Trophoblast cell (in vitro differentiated cells and primary cell): ENCODE results near the gene RAB8A.

Source experiments
- DNase-seq, 2 donors: peaks; one replicate each; pipeline ENCODE4 v3.0.0-alpha.2; 2016
- H2AFZ ChIP-seq: 2 replicates; pipeline ENCODE4 v1.6.1; 2013; ENCODE audit warnings: low read length, moderate library complexity, mild to moderate bottlenecking; ENCODE audit not compliant: insufficient read depth, poor library complexity
- H2AK5ac ChIP-seq: 2 replicates; pipeline ENCODE4 v1.6.1; 2013; ENCODE audit warnings: mild to moderate bottlenecking, low read length
- H2BK120ac ChIP-seq: 2 replicates; pipeline ENCODE4 v1.6.1; 2013; ENCODE audit warnings: low read length, mild to moderate bottlenecking, moderate library complexity; ENCODE audit not compliant: insufficient read depth, poor library complexity
- H2BK12ac ChIP-seq: 2 replicates; pipeline ENCODE4 v1.6.1; 2013; ENCODE audit warnings: mild to moderate bottlenecking, low read length, moderate library complexity
- H2BK5ac ChIP-seq: 2 replicates; pipeline ENCODE4 v1.6.1; 2013; ENCODE audit warnings: low read length, low read depth, moderate library complexity, mild to moderate bottlenecking; ENCODE audit not compliant: poor library complexity
- H3K14ac ChIP-seq: 2 replicates; pipeline ENCODE4 v1.6.1; 2013; ENCODE audit warnings: mild to moderate bottlenecking, low read length
- H3K18ac ChIP-seq: 2 replicates; pipeline ENCODE4 v1.6.1; 2013; ENCODE audit warnings: mild to moderate bottlenecking, low read length
- H3K23ac ChIP-seq: 2 replicates; pipeline ENCODE4 v1.6.1; 2013; ENCODE audit warnings: low read length
- H3K27ac ChIP-seq: 2 replicates; pipeline ENCODE4 v1.5.1; 2013; ENCODE audit warnings: low read depth, mild to moderate bottlenecking, inconsistent platforms, low read length, moderate library complexity
- H3K27me3 ChIP-seq: 2 replicates; pipeline ENCODE4 v1.6.1; 2013; ENCODE audit warnings: inconsistent platforms, mild to moderate bottlenecking, low read length, moderate library complexity; ENCODE audit not compliant: insufficient read depth
- H3K36me3 ChIP-seq, 2 experiments: 1 replicate in 1 of 2; 2 replicates in 1 of 2; pipeline ENCODE4 v1.6.1; 2013; ENCODE audit warnings: low read length in 2 of 2, mild to moderate bottlenecking in 2 of 2, moderate library complexity in 1 of 2; ENCODE audit not compliant: insufficient read depth in 2 of 2, control insufficient read depth in 1 of 2
- H3K4ac ChIP-seq: 2 replicates; pipeline ENCODE4 v1.6.1; 2013; ENCODE audit warnings: low read depth, mild to moderate bottlenecking, low read length, moderate library complexity
- H3K4me1 ChIP-seq, 2 experiments: 1 replicate in 1 of 2; 2 replicates in 1 of 2; pipeline ENCODE4 v1.6.1; 2013; ENCODE audit warnings: low read length in 2 of 2, mild to moderate bottlenecking in 2 of 2, moderate library complexity in 1 of 2; ENCODE audit not compliant: insufficient read depth in 2 of 2, control insufficient read depth in 1 of 2
- H3K4me2 ChIP-seq: 2 replicates; pipeline ENCODE4 v1.6.1; 2013; ENCODE audit warnings: inconsistent platforms, mild to moderate bottlenecking, low read length, moderate library complexity
- H3K4me3 ChIP-seq: 2 replicates; pipeline ENCODE4 v1.5.1; 2013; ENCODE audit warnings: mild to moderate bottlenecking, low read depth, low read length, inconsistent platforms
- H3K79me1 ChIP-seq: one replicate; pipeline ENCODE4 v1.6.1; 2013; ENCODE audit warnings: low read length
- H3K79me2 ChIP-seq: 2 replicates; pipeline ENCODE4 v1.6.1; 2013; ENCODE audit warnings: low read length, mild to moderate bottlenecking; ENCODE audit not compliant: control insufficient read depth, insufficient read depth, poor library complexity
- H3K9ac ChIP-seq: 2 replicates; pipeline ENCODE4 v1.6.1; 2013; ENCODE audit warnings: mild to moderate bottlenecking, low read length
- H3K9me3 ChIP-seq: 2 replicates; pipeline ENCODE4 v1.6.1; 2013; ENCODE audit warnings: low read depth, mild to moderate bottlenecking, control low read depth, inconsistent platforms, low read length; ENCODE audit not compliant: insufficient read depth
- H4K12ac ChIP-seq: 2 replicates; pipeline ENCODE4 v1.6.1; 2013; ENCODE audit warnings: low read depth, mild to moderate bottlenecking, low read length, moderate library complexity
- H4K8ac ChIP-seq: 2 replicates; pipeline ENCODE4 v1.6.1; 2013; ENCODE audit warnings: low read depth, mild to moderate bottlenecking, low read length, moderate library complexity
- H4K91ac ChIP-seq: one replicate; pipeline ENCODE4 v1.6.1; 2013; ENCODE audit warnings: low read depth, mild to moderate bottlenecking, low read length, moderate library complexity
- WGBS: extraction: QIAGEN DNeasy Blood & Tissue Kit; methylation state at CpG from one replicate; pipeline ENCODE4 v1.1.7; 2013; ENCODE audit warnings: missing lambda C conversion rate; ENCODE audit not compliant: insufficient read length, insufficient coverage; ENCODE audit errors: extremely low coverage; 5-methylcytosine and 5-hydroxymethylcytosine counted together

Gene RAB8A

DNA sequence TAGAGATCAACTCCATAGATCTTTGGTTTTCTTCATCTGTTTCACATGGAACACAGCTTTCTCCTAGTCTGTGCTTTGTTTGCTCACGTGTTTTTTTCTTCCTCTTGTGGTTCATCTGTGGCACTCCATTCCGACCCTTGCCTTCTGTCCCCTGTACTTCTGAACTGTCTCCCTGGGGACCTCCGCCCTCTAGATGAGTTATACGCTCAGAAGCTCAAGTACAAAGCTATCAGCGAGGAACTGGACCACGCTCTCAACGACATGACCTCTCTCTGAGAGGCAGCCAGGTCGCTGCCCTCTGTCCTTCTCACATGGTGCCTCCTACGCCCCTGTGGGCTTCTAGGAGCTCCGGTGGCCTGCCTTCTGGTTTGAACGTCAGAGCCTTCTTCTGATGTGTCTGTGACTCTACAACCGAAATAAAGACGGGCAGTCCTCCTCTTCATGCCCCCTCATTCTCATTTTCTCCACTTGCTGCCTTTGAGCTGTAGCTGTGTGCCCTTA, 16.6 kb upstream of the RAB8A start:
- no peak overlapping the region for H3K14ac ChIP-seq
- no peak overlapping the region for H2AK5ac ChIP-seq
- DNase-seq, result no peak
- H3K79me1 ChIP-seq, result peaks cover 4% of the 10 kb centered on the region
- H2BK5ac ChIP-seq, result no peak overlapping the region
- H3K4me2 ChIP-seq, result no peak overlapping the region
- no peak overlapping the region for H3K4ac ChIP-seq
- H4K12ac ChIP-seq, result no peak overlapping the region
- H4K91ac ChIP-seq, result peak overlapping the region; percentile 5
- no peak overlapping the region for H3K23ac ChIP-seq
- H3K27me3 ChIP-seq, result no peaks in the 10 kb centered on the region
- H2AFZ ChIP-seq, result no peak overlapping the region
- no peak overlapping the region for H3K18ac ChIP-seq
- H3K27ac ChIP-seq, result peak overlapping the region; percentile 16
- no peak overlapping the region for H2BK120ac ChIP-seq
- no peak overlapping the region for H3K4me3 ChIP-seq
- no peaks in the 10 kb centered on the region for H3K79me2 ChIP-seq
- H4K8ac ChIP-seq, result no peak overlapping the region
- H3K4me1 ChIP-seq, result peaks cover 19 to 46% of the 10 kb centered on the region in 2 experiments
- no peak overlapping the region for H3K9ac ChIP-seq
- WGBS, result no CpG with 5 or more reads among the region's 13 CpGs
- H3K9me3 ChIP-seq, result no peaks in the 10 kb centered on the region
- H2BK12ac ChIP-seq, result no peak overlapping the region
- peaks cover 69 to 90% of the 10 kb centered on the region in 2 experiments for H3K36me3 ChIP-seq

DNA sequence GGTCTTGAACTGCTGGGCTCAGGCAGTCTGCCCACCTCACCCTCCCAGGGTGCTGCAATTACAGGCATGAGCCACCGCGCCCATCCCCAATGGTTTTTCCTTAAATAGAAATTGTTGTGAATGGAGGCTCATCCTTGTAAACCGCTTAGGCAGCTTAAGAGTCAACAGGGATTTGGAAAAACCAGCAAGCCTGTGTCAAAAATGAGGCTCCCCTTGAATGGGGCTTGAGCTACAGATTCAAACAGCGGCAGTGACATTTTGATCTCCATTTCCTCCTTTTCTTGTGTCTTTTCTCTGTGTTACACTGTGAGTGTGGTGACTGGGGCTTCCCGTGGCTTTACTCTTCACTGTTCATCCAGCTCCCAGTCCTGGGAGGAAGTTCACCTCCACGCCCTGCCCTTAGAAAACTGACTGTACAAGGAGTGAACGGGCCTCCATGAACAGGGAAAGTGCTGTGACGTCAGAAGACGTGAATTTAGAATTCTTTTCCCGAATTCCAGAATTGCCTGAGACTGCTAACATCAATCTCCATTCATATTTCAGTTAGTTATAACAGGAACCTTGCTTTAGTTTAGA, 15.3 kb upstream of the RAB8A start:
- Histone ChIP-seq H2BK5ac (peak overlapping the region; percentile 21), H3K4me3 (no peak overlapping the region), H4K91ac (no peak overlapping the region), H4K8ac (no peak overlapping the region), H3K14ac (no peak overlapping the region), H4K12ac (no peak overlapping the region), H3K79me2 (no peaks in the 10 kb centered on the region), H3K4me2 (no peak overlapping the region), H3K9me3 (no peaks in the 10 kb centered on the region), H3K79me1 (peaks cover 4% of the 10 kb centered on the region), H3K36me3 (peaks cover 66 to 85% of the 10 kb centered on the region in 2 experiments), H3K4ac (no peak overlapping the region), H2AK5ac (no peak overlapping the region), H3K9ac (no peak overlapping the region), H3K27ac (peak overlapping the region; percentile 64), H3K4me1 (peaks cover 19 to 46% of the 10 kb centered on the region in 2 experiments), H2BK120ac (no peak overlapping the region), H2BK12ac (no peak overlapping the region), H3K18ac (no peak overlapping the region), H3K27me3 (no peaks in the 10 kb centered on the region), H2AFZ (no peak overlapping the region), H3K23ac (no peak overlapping the region)
- WGBS, result no CpG with 5 or more reads among the region's 10 CpGs
- peak in 1 of 2 donors; percentile 78 for DNase-seq

GRCh38 chr19:16098416-16098768, 13.3 kb upstream of the RAB8A start:
- no peak overlapping the region for H3K4ac ChIP-seq
- no peak overlapping the region for H2BK12ac ChIP-seq
- H3K4me3 ChIP-seq, result no peak overlapping the region
- H3K4me1 ChIP-seq, result peaks cover 17 to 31% of the 10 kb centered on the region in 2 experiments
- no CpG with 5 or more reads among the region's 6 CpGs for WGBS
- H3K9me3 ChIP-seq, result no peaks in the 10 kb centered on the region
- no peak overlapping the region for H3K18ac ChIP-seq
- H3K4me2 ChIP-seq, result no peak overlapping the region
- H3K36me3 ChIP-seq, result peaks cover 57 to 81% of the 10 kb centered on the region in 2 experiments
- no peaks in the 10 kb centered on the region for H3K79me2 ChIP-seq
- peaks cover 4% of the 10 kb centered on the region for H3K79me1 ChIP-seq
- H2AFZ ChIP-seq, result no peak overlapping the region
- peak overlapping the region; percentile 60 for H3K27ac ChIP-seq
- no peak overlapping the region for H4K12ac ChIP-seq
- H3K9ac ChIP-seq, result no peak overlapping the region
- H2AK5ac ChIP-seq, result no peak overlapping the region
- no peak overlapping the region for H2BK120ac ChIP-seq
- H3K23ac ChIP-seq, result no peak overlapping the region
- no peaks in the 10 kb centered on the region for H3K27me3 ChIP-seq
- peak overlapping the region; percentile 23 for H2BK5ac ChIP-seq
- no peak overlapping the region for H3K14ac ChIP-seq
- H4K8ac ChIP-seq, result no peak overlapping the region
- H4K91ac ChIP-seq, result no peak overlapping the region
- DNase-seq, result no peak

- Histone ChIP-seq H3K36me3 (peaks cover 57 to 81% of the 10 kb centered on the region in 2 experiments), H3K18ac (no peak overlapping the region), H3K14ac (no peak overlapping the region), H3K9me3 (no peaks in the 10 kb centered on the region), H3K27ac (no peak overlapping the region), H3K79me2 (no peaks in the 10 kb centered on the region), H4K12ac (no peak overlapping the region), H3K4me1 (peaks cover 17 to 29% of the 10 kb centered on the region in 2 experiments), H4K8ac (no peak overlapping the region), H3K27me3 (no peaks in the 10 kb centered on the region), H4K91ac (no peak overlapping the region), H3K23ac (no peak overlapping the region), H2BK5ac (no peak overlapping the region), H3K4me3 (no peak overlapping the region), H2BK120ac (no peak overlapping the region), H3K79me1 (peaks cover 4% of the 10 kb centered on the region), H2AFZ (no peak overlapping the region), H3K4me2 (no peak overlapping the region), H2BK12ac (no peak overlapping the region), H3K9ac (no peak overlapping the region), H3K4ac (no peak overlapping the region), H2AK5ac (no peak overlapping the region)
- DNase-seq, result peak in 1 of 2 donors; percentile 59
- no CpG with 5 or more reads among the region's 6 CpGs for WGBS
Measured at GRCh38 chr19:16098821-16099220, 12.9 kb upstream of the RAB8A start.
